ENCODE measurements around the gene TMEM200C. TPM values are rescaled to one million over a fixed set of nuclear protein-coding genes. Genes with fewer than 3 reads are reported as not detected.
A peak's percentile ranks its signal among the peaks of the same experiment; 100 is the strongest.

TMEM200C gene
- total RNA-seq, 2 experiments from 2014 or later, result not detected

DNA sequence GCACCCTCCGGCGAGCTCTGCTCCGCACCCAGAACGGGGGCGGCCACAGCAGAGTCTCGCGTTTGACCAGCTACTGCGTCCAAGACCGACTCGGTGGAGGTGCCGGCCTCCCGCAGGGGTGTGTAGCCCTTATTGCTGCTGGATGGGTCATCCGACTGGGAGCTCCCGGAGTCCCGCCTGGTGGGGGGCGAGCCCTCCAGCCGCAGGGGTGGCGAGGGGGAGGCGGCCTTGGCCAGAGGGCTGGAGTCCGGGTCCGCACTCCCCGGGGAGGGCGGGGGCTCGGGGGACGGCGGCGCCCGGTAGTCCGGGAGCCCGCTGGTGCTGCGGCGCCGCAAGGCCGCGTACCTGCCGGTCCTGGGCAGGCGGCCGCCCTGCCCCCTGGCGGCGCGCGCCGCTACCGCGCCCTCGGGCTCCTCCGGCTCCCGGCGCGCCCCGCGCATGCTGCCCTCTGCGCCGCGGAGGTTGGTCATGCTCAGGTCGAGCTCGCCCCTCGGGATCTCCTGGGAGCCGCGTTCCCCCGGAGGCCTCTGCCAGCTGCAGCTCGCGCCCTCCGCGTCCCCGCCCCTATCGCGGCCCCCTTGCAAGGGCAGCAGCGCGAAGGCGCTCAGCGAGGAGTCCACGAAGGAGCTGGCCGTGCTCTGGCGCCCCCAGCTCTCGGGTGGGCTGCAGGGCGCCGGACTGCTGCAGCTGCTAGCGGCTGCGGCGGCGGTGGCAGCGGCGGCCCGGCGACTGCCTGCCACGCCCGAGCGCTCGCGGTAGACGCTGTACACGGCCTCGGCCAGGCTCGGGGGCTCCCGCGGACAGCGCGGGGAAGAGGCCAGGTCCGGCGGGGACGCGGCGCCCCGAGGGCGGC, 4.8 kb downstream of the TMEM200C start:
- peak in 10 of 14 experiments; percentile 1 to 65 (median 30) for DNase-seq
- ChIA-PET POLR2A (interaction anchor here (1.3 kb wide), 1 partner anchor 653 kb away, joined by 4 read pairs; no protein-coding TSS in a partner anchor), CTCF (no interaction called here)
- Mint-ChIP-seq H3K4me3 (no peak overlapping the region), H3K9me3 (no peaks in the 10 kb centered on the region), H3K27ac (no peak overlapping the region), H3K4me1 (ENCODE audit: low read depth) (peaks cover 10% of the 10 kb centered on the region), H3K27me3 (peaks cover 73% of the 10 kb centered on the region), H3K36me3 (ENCODE audit: low read depth) (no peaks in the 10 kb centered on the region)
- Histone ChIP-seq H3K9me3 (ENCODE audit: control insufficient read depth in 1 of 2, insufficient read depth in 1 of 2, low read length in 2 of 2) (peaks cover 0 to 17% of the 10 kb centered on the region in 2 experiments), H3K4me1 (ENCODE audit: insufficient read depth, low read length) (peaks cover 5% of the 10 kb centered on the region), H3K4me3 (ENCODE audit: low read length) (no peak overlapping the region), H3K27me3 (ENCODE audit: control insufficient read depth in 1 of 2, insufficient read depth in 2 of 2, low read length in 2 of 2) (peaks cover 37 to 75% of the 10 kb centered on the region in 2 experiments), H3K27ac (ENCODE audit: low read depth in 1 of 2, low read length in 2 of 2) (no peak overlapping the region), H3K36me3 (ENCODE audit: insufficient read depth, low read length) (no peaks in the 10 kb centered on the region)
- intact Hi-C loops (cut with DNase I, micrococcal nuclease), result loop anchor here (1.0 to 10.0 kb wide), 5 partner anchors 286 to 818 kb away; no protein-coding TSS in a partner anchor
- ATAC-seq (ENCODE audit: poor library complexity), result peak; percentile 71
- TF ChIP-seq, protein P1, sequence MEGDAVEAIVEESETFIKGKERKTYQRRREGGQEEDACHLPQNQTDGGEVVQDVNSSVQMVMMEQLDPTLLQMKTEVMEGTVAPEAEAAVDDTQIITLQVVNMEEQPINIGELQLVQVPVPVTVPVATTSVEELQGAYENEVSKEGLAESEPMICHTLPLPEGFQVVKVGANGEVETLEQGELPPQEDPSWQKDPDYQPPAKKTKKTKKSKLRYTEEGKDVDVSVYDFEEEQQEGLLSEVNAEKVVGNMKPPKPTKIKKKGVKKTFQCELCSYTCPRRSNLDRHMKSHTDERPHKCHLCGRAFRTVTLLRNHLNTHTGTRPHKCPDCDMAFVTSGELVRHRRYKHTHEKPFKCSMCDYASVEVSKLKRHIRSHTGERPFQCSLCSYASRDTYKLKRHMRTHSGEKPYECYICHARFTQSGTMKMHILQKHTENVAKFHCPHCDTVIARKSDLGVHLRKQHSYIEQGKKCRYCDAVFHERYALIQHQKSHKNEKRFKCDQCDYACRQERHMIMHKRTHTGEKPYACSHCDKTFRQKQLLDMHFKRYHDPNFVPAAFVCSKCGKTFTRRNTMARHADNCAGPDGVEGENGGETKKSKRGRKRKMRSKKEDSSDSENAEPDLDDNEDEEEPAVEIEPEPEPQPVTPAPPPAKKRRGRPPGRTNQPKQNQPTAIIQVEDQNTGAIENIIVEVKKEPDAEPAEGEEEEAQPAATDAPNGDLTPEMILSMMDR (IDR thresholded peaks at IDR 0.05), result peak; percentile 13

DNA sequence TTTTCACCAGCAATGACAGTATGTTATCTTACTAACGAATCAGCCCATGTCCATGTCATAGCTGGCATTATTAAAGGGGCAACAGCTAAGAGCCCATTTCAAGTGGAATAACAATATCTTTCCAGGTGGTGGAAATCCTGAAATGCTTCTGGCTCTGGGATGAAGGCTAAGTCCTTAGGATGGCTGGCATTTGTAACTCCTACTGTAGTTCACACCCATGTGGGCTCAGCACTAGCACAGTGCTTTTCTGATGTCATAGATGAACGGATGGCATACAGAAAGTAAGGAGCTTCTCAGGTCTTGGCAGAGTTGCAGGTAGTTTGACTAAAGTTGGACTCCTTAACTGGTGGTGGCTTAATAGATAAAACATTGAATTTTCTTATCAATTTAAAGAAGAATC, 10.0 kb downstream of the TMEM200C start:
- Histone ChIP-seq H3K27ac (ENCODE audit: low read depth in 1 of 2, low read length in 2 of 2) (no peak overlapping the region), H3K4me1 (ENCODE audit: insufficient read depth, low read length) (no peaks in the 10 kb centered on the region), H3K9me3 (ENCODE audit: control insufficient read depth in 1 of 2, insufficient read depth in 1 of 2, low read length in 2 of 2) (peaks cover 0 to 3% of the 10 kb centered on the region in 2 experiments), H3K27me3 (ENCODE audit: control insufficient read depth in 1 of 2, insufficient read depth in 2 of 2, low read length in 2 of 2) (peaks cover 5 to 43% of the 10 kb centered on the region in 2 experiments), H3K4me3 (ENCODE audit: low read length) (no peak overlapping the region), H3K36me3 (ENCODE audit: insufficient read depth, low read length) (no peaks in the 10 kb centered on the region)
- ATAC-seq (ENCODE audit: poor library complexity) (no peak), DNase-seq (no peak)
- intact Hi-C loops (cut with DNase I, micrococcal nuclease), result no loop called here
- no peak overlapping the region for H3K27ac Mint-ChIP-seq
- ChIA-PET POLR2A (no interaction called here), CTCF (no interaction called here)
- H3K4me1 Mint-ChIP-seq (ENCODE audit: low read depth), result no peaks in the 10 kb centered on the region
- H3K4me3 Mint-ChIP-seq, result no peak overlapping the region
- no peaks in the 10 kb centered on the region for H3K36me3 Mint-ChIP-seq (ENCODE audit: low read depth)
- TF ChIP-seq, protein P1 (IDR thresholded peaks at IDR 0.05), result no peak
- peaks cover 53% of the 10 kb centered on the region for H3K27me3 Mint-ChIP-seq
- no peaks in the 10 kb centered on the region for H3K9me3 Mint-ChIP-seq

DNA sequence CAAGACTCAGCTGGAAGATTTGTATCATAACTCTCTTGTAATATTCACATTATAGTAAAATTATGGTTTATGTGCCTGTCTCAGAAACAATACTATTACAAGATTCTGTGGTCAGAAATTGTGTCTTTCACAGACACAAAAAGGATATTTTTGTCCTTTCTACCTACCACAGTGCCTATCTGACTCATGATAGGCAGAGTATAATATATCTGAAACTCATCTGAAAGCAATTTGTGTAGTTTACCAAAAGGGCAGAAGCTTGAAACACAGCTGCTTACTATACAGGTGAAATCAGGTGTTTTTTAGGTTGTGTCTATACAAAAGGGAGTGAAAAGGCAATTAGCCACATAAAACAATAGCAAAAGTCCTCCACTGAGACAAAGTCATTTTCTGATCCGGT, 10.9 kb downstream of the TMEM200C start:
- peaks cover 0 to 34% of the 10 kb centered on the region in 2 experiments for H3K27me3 ChIP-seq (ENCODE audit: control insufficient read depth in 1 of 2, insufficient read depth in 2 of 2, low read length in 2 of 2)
- H3K27ac ChIP-seq (ENCODE audit: low read depth in 1 of 2, low read length in 2 of 2), result no peak overlapping the region
- intact Hi-C loops (cut with DNase I, micrococcal nuclease), result no loop called here
- H3K36me3 Mint-ChIP-seq (ENCODE audit: low read depth), result no peaks in the 10 kb centered on the region
- H3K4me1 Mint-ChIP-seq (ENCODE audit: low read depth), result no peaks in the 10 kb centered on the region
- no peaks in the 10 kb centered on the region for H3K4me1 ChIP-seq (ENCODE audit: insufficient read depth, low read length)
- POLR2A ChIA-PET, result no interaction called here
- TF ChIP-seq, protein P1 (IDR thresholded peaks at IDR 0.05), result no peak
- no peak overlapping the region for H3K4me3 Mint-ChIP-seq
- DNase-seq (no peak), ATAC-seq (ENCODE audit: poor library complexity) (no peak)
- no peak overlapping the region for H3K27ac Mint-ChIP-seq
- H3K9me3 ChIP-seq (ENCODE audit: control insufficient read depth in 1 of 2, insufficient read depth in 1 of 2, low read length in 2 of 2), result no peaks in the 10 kb centered on the region
- no peaks in the 10 kb centered on the region for H3K36me3 ChIP-seq (ENCODE audit: insufficient read depth, low read length)
- H3K9me3 Mint-ChIP-seq, result no peaks in the 10 kb centered on the region
- CTCF ChIA-PET, result interaction anchor here (0.6 to 1.0 kb wide), 2 partner anchors 11 to 459 kb away, joined by 3 read pairs; no protein-coding TSS in a partner anchor
- H3K27me3 Mint-ChIP-seq, result peaks cover 48% of the 10 kb centered on the region
- no peak overlapping the region for H3K4me3 ChIP-seq (ENCODE audit: low read length)
